ENCODE results near the gene LDB2.
A peak's percentile ranks its signal among the peaks of the same experiment; 100 is the strongest.

Gene LDB2

DNA sequence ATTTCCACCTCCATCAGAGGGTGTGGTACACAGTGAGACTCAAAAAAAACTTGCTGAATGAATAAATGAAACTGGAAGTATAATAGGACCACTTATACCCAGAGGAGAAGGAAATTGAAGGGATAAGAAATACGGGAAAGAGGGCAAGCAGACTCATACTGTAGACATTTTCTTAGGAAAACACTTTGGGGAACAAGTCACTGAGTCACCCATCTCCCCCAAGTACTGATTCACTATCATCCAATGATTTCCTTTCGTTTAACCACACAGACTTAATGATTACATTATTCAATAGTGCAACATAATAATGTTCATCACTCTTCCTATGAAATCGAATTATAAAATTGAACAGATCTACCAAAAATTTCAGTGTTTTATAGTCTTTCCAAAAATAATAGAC lies 97.1 kb downstream of the LDB2 start:
- no peak for DNase-seq (ENCODE audit: low read depth, low spot score)
- Histone ChIP-seq H3K36me3 (ENCODE audit: insufficient read depth, insufficient read length, low read length) (peaks cover 15% of the 10 kb centered on the region), H3K27me3 (ENCODE audit: insufficient read depth, insufficient read length) (no peaks in the 10 kb centered on the region), H3K4me3 (ENCODE audit: insufficient read length, low read depth) (no peak overlapping the region), H3K9me3 (ENCODE audit: insufficient read depth, low read length) (no peaks in the 10 kb centered on the region; the same call in 1 of the 2 replicates), H3K9ac (ENCODE audit: insufficient read length, low read depth) (no peak overlapping the region), H3K4me1 (ENCODE audit: insufficient read depth, insufficient read length) (no peaks in the 10 kb centered on the region)
- TF ChIP-seq SUZ12 (IDR thresholded peaks at IDR 0.05; ENCODE audit: extremely low read depth, insufficient read depth, insufficient read length): no peak
- no peak for TF ChIP-seq YY1 (IDR thresholded peaks at IDR 0.05; ENCODE audit: insufficient read depth, insufficient read length)
- no peak for TF ChIP-seq ZNF274 (IDR thresholded peaks at IDR 0.05; ENCODE audit: low read depth, low read length)

GRCh38 chr4:16794816-16795445 lies 103.5 kb downstream of the LDB2 start:
- Histone ChIP-seq H3K4me3 (ENCODE audit: insufficient read length, low read depth) (no peak overlapping the region), H3K36me3 (ENCODE audit: insufficient read depth, insufficient read length, low read length) (no peaks in the 10 kb centered on the region), H3K9ac (ENCODE audit: insufficient read length, low read depth) (no peak overlapping the region), H3K4me1 (ENCODE audit: insufficient read depth, insufficient read length) (peaks cover 4% of the 10 kb centered on the region), H3K9me3 (ENCODE audit: insufficient read depth, low read length) (no peaks in the 10 kb centered on the region), H3K27me3 (ENCODE audit: insufficient read depth, insufficient read length) (no peaks in the 10 kb centered on the region)
- TF ChIP-seq YY1 (IDR thresholded peaks at IDR 0.05; ENCODE audit: insufficient read depth, insufficient read length): no peak
- TF ChIP-seq SUZ12 (IDR thresholded peaks at IDR 0.05; ENCODE audit: extremely low read depth, insufficient read depth, insufficient read length): no peak
- no peak for TF ChIP-seq ZNF274 (IDR thresholded peaks at IDR 0.05; ENCODE audit: low read depth, low read length)
- DNase-seq (ENCODE audit: low read depth, low spot score): peak; percentile 70

DNA sequence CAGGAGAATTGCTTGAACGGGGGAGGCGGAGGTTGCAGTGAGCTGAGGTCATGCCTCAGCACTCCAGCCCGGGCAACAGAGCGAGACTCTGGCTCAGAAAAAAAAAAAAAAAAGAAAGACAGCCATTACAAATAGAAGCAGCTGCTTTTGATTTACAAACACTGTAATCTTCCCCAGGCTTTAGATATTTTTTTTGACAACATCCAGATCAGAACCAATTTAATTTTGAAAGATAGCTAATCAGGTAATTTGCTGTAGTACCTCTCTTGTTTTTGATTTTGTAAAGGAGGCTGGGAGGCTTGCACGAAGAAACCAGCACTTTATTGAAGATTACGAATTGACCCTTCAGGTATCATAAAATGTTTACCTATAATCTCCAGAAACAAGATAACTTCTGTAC lies 107.0 kb downstream of the LDB2 start:
- H3K4me3 ChIP-seq (ENCODE audit: insufficient read length, low read depth): no peak overlapping the region
- H3K36me3 ChIP-seq (ENCODE audit: insufficient read depth, insufficient read length, low read length): no peaks in the 10 kb centered on the region
- no peak for DNase-seq (ENCODE audit: low read depth, low spot score)
- no peak overlapping the region for H3K9ac ChIP-seq (ENCODE audit: insufficient read length, low read depth)
- TF ChIP-seq SUZ12 (IDR thresholded peaks at IDR 0.05; ENCODE audit: extremely low read depth, insufficient read depth, insufficient read length) (no peak), YY1 (IDR thresholded peaks at IDR 0.05; ENCODE audit: insufficient read depth, insufficient read length) (no peak), ZNF274 (IDR thresholded peaks at IDR 0.05; ENCODE audit: low read depth, low read length) (no peak)
- no peaks in the 10 kb centered on the region for H3K27me3 ChIP-seq (ENCODE audit: insufficient read depth, insufficient read length)
- H3K4me1 ChIP-seq (ENCODE audit: insufficient read depth, insufficient read length): peaks cover 6% of the 10 kb centered on the region
- H3K9me3 ChIP-seq (ENCODE audit: insufficient read depth, low read length): no peaks in the 10 kb centered on the region

DNA sequence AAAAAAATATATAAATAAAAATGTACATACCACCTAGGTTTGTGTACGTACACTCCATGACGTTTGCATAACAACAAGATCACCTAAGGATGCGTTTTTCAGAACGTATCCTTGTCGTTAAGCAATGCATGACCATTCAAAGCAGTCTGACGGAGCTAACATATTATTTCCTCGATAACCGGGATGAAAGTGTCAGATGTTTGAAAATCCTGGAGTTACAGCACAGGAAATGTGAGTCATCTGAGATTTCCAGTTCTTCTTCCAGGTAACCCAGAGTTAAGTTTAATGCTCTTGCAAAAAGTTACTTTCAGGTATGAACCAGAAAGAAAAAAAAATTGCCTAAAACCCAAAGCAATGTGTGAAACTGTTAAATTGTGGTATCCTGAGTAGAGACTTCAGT lies 107.9 kb downstream of the LDB2 start:
- Histone ChIP-seq H3K9me3 (ENCODE audit: insufficient read depth, low read length) (no peaks in the 10 kb centered on the region), H3K27me3 (ENCODE audit: insufficient read depth, insufficient read length) (no peaks in the 10 kb centered on the region), H3K4me1 (ENCODE audit: insufficient read depth, insufficient read length) (peaks cover 6% of the 10 kb centered on the region), H3K4me3 (ENCODE audit: insufficient read length, low read depth) (no peak overlapping the region), H3K36me3 (ENCODE audit: insufficient read depth, insufficient read length, low read length) (no peaks in the 10 kb centered on the region), H3K9ac (ENCODE audit: insufficient read length, low read depth) (no peak overlapping the region)
- no peak for DNase-seq (ENCODE audit: low read depth, low spot score)
- no peak for TF ChIP-seq SUZ12 (IDR thresholded peaks at IDR 0.05; ENCODE audit: extremely low read depth, insufficient read depth, insufficient read length)
- TF ChIP-seq YY1 (IDR thresholded peaks at IDR 0.05; ENCODE audit: insufficient read depth, insufficient read length): no peak
- no peak for TF ChIP-seq ZNF274 (IDR thresholded peaks at IDR 0.05; ENCODE audit: low read depth, low read length)

GRCh38 chr4:16788868-16789267 lies 109.6 kb downstream of the LDB2 start:
- no peak for DNase-seq (ENCODE audit: low read depth, low spot score)
- H3K4me3 ChIP-seq (ENCODE audit: insufficient read length, low read depth): no peak overlapping the region
- TF ChIP-seq ZNF274 (IDR thresholded peaks at IDR 0.05; ENCODE audit: low read depth, low read length): no peak
- no peak for TF ChIP-seq YY1 (IDR thresholded peaks at IDR 0.05; ENCODE audit: insufficient read depth, insufficient read length)
- no peak for TF ChIP-seq SUZ12 (IDR thresholded peaks at IDR 0.05; ENCODE audit: extremely low read depth, insufficient read depth, insufficient read length)
- H3K27me3 ChIP-seq (ENCODE audit: insufficient read depth, insufficient read length): no peaks in the 10 kb centered on the region
- peaks cover 6% of the 10 kb centered on the region for H3K4me1 ChIP-seq (ENCODE audit: insufficient read depth, insufficient read length)
- no peak overlapping the region for H3K9ac ChIP-seq (ENCODE audit: insufficient read length, low read depth)
- no peaks in the 10 kb centered on the region for H3K36me3 ChIP-seq (ENCODE audit: insufficient read depth, insufficient read length, low read length)
- no peaks in the 10 kb centered on the region for H3K9me3 ChIP-seq (ENCODE audit: insufficient read depth, low read length)

DNA sequence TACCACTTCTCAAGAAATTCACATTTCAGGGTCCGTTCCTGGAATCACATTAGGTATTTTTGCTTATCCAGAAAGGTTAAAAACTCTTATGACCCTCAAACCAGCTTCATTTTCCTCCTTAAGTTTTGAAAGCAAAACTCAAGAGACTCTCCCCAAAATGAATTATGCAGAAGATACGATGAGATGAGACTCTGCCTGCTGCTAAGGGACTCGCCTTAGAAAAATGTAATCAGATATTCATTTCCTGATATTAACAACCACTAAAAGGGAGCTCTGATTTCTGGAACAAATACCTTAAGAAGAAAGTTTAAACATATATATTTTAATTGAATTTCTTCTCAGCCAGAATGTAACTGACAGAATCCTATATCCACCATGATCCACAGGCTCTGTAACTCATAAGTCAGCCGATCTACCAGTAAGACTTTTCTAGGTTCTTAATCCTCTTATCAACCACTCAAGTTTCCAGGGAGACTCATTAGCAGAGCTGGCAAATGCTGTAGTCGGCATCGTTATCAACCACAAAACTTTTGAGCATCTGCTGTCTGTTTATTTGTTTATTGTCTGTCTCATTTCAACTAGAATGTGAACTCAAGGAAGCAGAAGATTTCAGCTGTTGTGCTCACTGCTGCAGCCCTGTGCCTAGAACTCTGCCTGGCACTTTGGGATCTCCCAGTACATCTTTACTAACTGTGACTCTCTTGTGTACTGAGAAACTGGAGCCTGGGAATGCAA lies 112.5 kb downstream of the LDB2 start:
- Histone ChIP-seq H3K9me3 (ENCODE audit: insufficient read depth, low read length) (no peaks in the 10 kb centered on the region), H3K4me3 (ENCODE audit: insufficient read length, low read depth) (no peak overlapping the region), H3K9ac (ENCODE audit: insufficient read length, low read depth) (no peak overlapping the region), H3K36me3 (ENCODE audit: insufficient read depth, insufficient read length, low read length) (no peaks in the 10 kb centered on the region), H3K4me1 (ENCODE audit: insufficient read depth, insufficient read length) (peaks cover 9% of the 10 kb centered on the region), H3K27me3 (ENCODE audit: insufficient read depth, insufficient read length) (no peaks in the 10 kb centered on the region)
- TF ChIP-seq ZNF274 (IDR thresholded peaks at IDR 0.05; ENCODE audit: low read depth, low read length) (no peak), YY1 (IDR thresholded peaks at IDR 0.05; ENCODE audit: insufficient read depth, insufficient read length) (no peak), SUZ12 (IDR thresholded peaks at IDR 0.05; ENCODE audit: extremely low read depth, insufficient read depth, insufficient read length) (no peak)
- DNase-seq (ENCODE audit: low read depth, low spot score): no peak

DNA sequence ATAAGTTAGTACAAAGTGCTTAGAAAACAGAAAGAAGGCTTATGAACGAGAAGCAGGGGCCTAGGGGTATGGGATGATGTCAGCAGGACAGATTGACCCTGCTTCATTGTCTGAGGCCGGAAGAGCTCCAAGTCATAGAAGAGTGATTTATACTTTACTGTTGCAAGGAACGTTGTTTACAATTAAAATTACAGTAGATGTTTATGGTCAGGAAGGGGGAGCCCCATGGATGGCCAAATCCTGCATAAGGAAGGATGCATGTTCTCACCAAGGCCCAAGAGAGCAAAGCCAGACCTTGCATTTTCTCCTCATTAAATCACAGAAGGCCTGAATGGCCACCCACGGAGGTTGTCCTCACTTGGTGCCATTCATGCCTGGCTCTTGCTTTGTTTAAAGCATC lies 115.3 kb downstream of the LDB2 start:
- Histone ChIP-seq H3K27me3 (ENCODE audit: insufficient read depth, insufficient read length) (no peaks in the 10 kb centered on the region), H3K9ac (ENCODE audit: insufficient read length, low read depth) (no peak overlapping the region), H3K4me1 (ENCODE audit: insufficient read depth, insufficient read length) (peaks cover 4% of the 10 kb centered on the region), H3K4me3 (ENCODE audit: insufficient read length, low read depth) (no peak overlapping the region), H3K36me3 (ENCODE audit: insufficient read depth, insufficient read length, low read length) (peaks cover 5% of the 10 kb centered on the region), H3K9me3 (ENCODE audit: insufficient read depth, low read length) (no peaks in the 10 kb centered on the region)
- TF ChIP-seq ZNF274 (IDR thresholded peaks at IDR 0.05; ENCODE audit: low read depth, low read length) (no peak), YY1 (IDR thresholded peaks at IDR 0.05; ENCODE audit: insufficient read depth, insufficient read length) (no peak), SUZ12 (IDR thresholded peaks at IDR 0.05; ENCODE audit: extremely low read depth, insufficient read depth, insufficient read length) (no peak)
- DNase-seq (ENCODE audit: low read depth, low spot score): peak; percentile 72

Data from NT2/D1 (cell line).